D721Med (cell line): Measurements from ENCODE around the gene TAS2R7.

Source experiments
- DNase-seq: peaks from one replicate; pipeline ENCODE4 v3.0.0; 2011; ENCODE audit warnings: low spot score; ENCODE audit not compliant: insufficient read length
- FAIRE-seq: peaks from 2 replicates; lab custom pipeline; 2011; peaks lifted over from hg19 to GRCh38; lab: Jason Lieb, UNC
- CTCF ChIP-seq: IDR thresholded peaks from 2 replicates; pipeline ENCODE4 v1.5.1; 2012; ENCODE audit warnings: mild to moderate bottlenecking, control low read depth; ENCODE audit not compliant: insufficient read depth; ENCODE audit errors: missing control alignments

Gene TAS2R7, protein sequence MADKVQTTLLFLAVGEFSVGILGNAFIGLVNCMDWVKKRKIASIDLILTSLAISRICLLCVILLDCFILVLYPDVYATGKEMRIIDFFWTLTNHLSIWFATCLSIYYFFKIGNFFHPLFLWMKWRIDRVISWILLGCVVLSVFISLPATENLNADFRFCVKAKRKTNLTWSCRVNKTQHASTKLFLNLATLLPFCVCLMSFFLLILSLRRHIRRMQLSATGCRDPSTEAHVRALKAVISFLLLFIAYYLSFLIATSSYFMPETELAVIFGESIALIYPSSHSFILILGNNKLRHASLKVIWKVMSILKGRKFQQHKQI

DNA sequence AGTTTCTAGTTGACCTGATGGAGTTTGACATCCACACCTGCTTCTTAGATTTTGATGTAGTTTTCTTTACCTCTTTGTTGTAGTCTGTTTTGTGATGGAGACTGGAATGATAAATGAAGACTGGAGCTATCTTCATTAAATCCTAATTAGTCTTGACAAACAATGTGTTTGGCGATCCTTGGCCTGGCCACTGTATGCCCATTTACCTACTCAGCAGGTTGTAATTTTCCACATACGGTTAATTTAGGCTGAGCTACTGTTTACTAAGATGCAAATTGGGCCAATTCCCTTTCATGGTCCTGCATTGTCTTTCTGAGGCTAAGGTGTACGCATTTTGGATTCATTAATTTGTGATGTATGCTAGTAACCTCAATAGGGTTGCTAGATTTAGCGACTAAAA, at the start of gene TAS2R7:
Gene TAS2R7, minus strand, starts transcription at position 41 of the 400 bp plus-strand sequence. CDS start 57 bp downstream, outside the sequence.
- DNase-seq (no peak), FAIRE-seq (no peak)
- no peak for TF ChIP-seq CTCF

DNA sequence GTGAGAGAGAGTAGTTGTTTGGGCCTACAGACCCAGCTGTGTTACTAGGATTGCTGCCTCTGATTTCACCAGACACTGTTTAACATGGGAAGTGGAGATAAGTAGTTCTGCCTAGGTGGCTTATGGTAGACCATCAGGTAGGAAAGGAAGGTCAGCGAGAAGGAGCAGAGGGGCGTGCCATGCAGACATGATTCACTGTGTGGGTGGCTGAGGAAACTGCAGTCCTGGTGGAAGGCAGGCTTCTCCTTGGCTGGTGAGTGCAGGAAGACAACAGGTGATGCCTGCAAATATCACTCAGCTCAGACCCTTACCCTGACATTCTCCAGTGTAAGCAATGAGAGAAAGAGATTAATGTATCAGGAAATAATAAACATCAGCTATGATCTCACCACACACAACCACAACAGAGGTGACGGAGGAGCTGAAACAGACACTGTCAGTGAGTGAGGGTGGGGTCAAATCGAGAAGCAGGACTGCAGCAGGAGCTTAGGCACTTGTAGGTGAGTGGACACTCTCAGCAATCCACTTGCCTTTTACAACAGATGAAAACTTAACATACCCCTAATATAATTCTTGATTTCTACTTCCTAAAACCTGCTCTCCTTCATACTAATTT, 48.9 kb upstream of the TAS2R7 start:
- DNase-seq (no peak), FAIRE-seq (no peak)
- TF ChIP-seq CTCF = no peak

- DNase-seq (no peak), FAIRE-seq (no peak)
- TF ChIP-seq CTCF = no peak
These were observed 47.0 kb upstream of the TAS2R7 start, which contains the start of gene PRR4 for GRCh38 chr12:10849425-10849878. Gene PRR4 (minus strand): TSS chr12:10849475. CDS start chr12:10849437, 38 bp downstream.

DNA sequence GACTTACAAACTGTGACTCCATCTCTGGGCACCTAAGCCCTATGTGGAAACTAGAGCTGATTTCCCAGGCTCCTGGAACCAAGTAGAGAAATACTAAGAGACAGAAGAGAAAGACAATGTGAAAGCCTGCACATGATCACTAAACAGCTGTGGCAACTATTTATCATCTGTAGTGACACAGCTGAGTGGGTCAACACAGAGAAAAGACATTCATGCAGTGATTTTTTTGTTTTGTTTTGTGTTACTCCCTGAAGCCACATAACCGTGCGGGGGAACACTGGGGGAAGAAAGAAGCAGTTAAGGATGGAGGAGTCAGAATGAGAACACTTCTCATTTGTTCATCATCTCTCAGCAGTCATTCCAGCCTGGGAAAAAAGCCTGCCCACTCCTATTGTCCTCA, 45.3 kb upstream of the TAS2R7 start:
- FAIRE-seq (no peak), DNase-seq (no peak)
- TF ChIP-seq CTCF = no peak

DNA sequence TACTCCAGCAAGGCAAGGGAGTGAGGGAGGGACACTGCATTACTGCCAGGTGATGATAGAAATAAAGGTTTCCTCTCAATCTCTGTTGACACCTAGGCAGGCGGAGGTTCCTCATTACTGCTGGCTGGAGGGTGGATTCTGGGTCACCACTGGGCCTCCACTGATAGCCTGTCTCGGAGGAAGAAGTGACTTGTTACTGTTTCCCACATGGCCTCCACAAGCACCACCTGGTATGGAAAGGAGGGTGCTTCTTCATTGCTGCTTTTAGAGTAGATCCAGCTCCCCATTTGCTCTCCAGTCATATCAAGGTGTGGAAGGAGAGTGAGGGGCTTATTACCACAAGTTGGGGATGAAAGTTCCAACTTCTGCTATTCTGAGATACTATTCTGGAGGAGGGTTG, 40.4 kb upstream of the TAS2R7 start:
- FAIRE-seq (no peak), DNase-seq (no peak)
- no peak for TF ChIP-seq CTCF

DNA sequence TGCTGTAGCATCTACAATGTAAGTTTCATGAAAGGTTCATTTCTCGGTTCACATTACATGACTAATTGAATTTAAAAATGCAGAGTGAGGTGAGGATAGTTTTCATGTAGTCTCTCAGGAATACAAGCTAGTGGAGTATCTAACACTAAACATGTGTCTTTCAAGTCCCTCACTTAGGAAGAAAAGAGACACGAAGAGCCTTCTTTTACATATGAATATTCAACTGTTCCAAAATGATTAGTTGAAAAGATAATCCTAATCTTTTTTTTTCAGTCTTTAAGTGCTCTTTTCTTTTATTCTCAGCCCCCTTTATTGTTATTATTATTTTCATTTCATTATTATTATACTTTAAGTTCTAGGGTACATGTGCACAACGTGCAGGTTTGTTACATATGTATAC, 36.0 kb upstream of the TAS2R7 start:
- no peak for DNase-seq

More for the DNA sequence above, 36.0 kb upstream of the TAS2R7 start:
- FAIRE-seq = no peak
- TF ChIP-seq CTCF = no peak
